HUES48 (cell line): Measurements from ENCODE around the gene KDM4D.

Source experiments
- H3K27ac ChIP-seq: one replicate; pipeline ENCODE4 v1.7.0; 2013; ENCODE audit warnings: low read depth, low read length, inconsistent platforms
- H3K27me3 ChIP-seq: 2 replicates; pipeline ENCODE4 v1.6.1; 2013; ENCODE audit warnings: mild to moderate bottlenecking, low read length; ENCODE audit not compliant: control insufficient read depth, insufficient read depth
- H3K36me3 ChIP-seq: 2 replicates; pipeline ENCODE4 v1.6.1; 2013; ENCODE audit warnings: low read length; ENCODE audit not compliant: control insufficient read depth, insufficient read depth
- H3K4me1 ChIP-seq: 2 replicates; pipeline ENCODE4 v1.6.1; 2013; ENCODE audit warnings: mild to moderate bottlenecking, low read length; ENCODE audit not compliant: control insufficient read depth, insufficient read depth
- H3K4me3 ChIP-seq: 2 replicates; pipeline ENCODE4 v1.5.1; 2013; ENCODE audit warnings: mild to moderate bottlenecking, low read depth, low read length
- H3K9ac ChIP-seq: 2 replicates; pipeline ENCODE4 v1.6.1; 2013; ENCODE audit warnings: mild to moderate bottlenecking, low read depth, low read length, moderate library complexity
- H3K9me3 ChIP-seq: 2 replicates; pipeline ENCODE4 v1.6.1; 2013; ENCODE audit warnings: low read length; ENCODE audit not compliant: control insufficient read depth, insufficient read depth

KDM4D gene

GRCh38 chr11:94958121-94958696, 15.3 kb upstream of the KDM4D start:
- Histone ChIP-seq H3K4me1 (no peaks in the 10 kb centered on the region), H3K4me3 (no peak overlapping the region), H3K9ac (no peak overlapping the region), H3K27me3 (no peaks in the 10 kb centered on the region), H3K36me3 (peaks cover 21% of the 10 kb centered on the region), H3K9me3 (no peaks in the 10 kb centered on the region), H3K27ac (no peak overlapping the region)

- Histone ChIP-seq H3K27me3 (no peaks in the 10 kb centered on the region), H3K4me1 (no peaks in the 10 kb centered on the region), H3K9me3 (no peaks in the 10 kb centered on the region), H3K9ac (no peak overlapping the region), H3K27ac (no peak overlapping the region), H3K4me3 (no peak overlapping the region), H3K36me3 (peaks cover 31% of the 10 kb centered on the region)
Observed at GRCh38 chr11:94959179-94959578, 14.3 kb upstream of the KDM4D start.

GRCh38 chr11:94960488-94960887, 13.0 kb upstream of the KDM4D start:
- no peak overlapping the region for H3K9ac ChIP-seq
- no peaks in the 10 kb centered on the region for H3K9me3 ChIP-seq
- H3K27me3 ChIP-seq, result no peaks in the 10 kb centered on the region
- H3K27ac ChIP-seq, result no peak overlapping the region
- H3K36me3 ChIP-seq, result peaks cover 44% of the 10 kb centered on the region
- H3K4me3 ChIP-seq, result no peak overlapping the region
- no peaks in the 10 kb centered on the region for H3K4me1 ChIP-seq

- no peaks in the 10 kb centered on the region for H3K4me1 ChIP-seq
- H3K9ac ChIP-seq, result no peak overlapping the region
- H3K36me3 ChIP-seq, result peaks cover 51% of the 10 kb centered on the region
- no peaks in the 10 kb centered on the region for H3K27me3 ChIP-seq
- no peaks in the 10 kb centered on the region for H3K9me3 ChIP-seq
- no peak overlapping the region for H3K27ac ChIP-seq
- H3K4me3 ChIP-seq, result no peak overlapping the region
Observed at GRCh38 chr11:94961255-94961654, 12.3 kb upstream of the KDM4D start.

- Histone ChIP-seq H3K9ac (no peak overlapping the region), H3K4me3 (no peak overlapping the region), H3K27ac (no peak overlapping the region), H3K36me3 (peaks cover 88% of the 10 kb centered on the region), H3K27me3 (no peaks in the 10 kb centered on the region), H3K4me1 (no peaks in the 10 kb centered on the region), H3K9me3 (no peaks in the 10 kb centered on the region)
Observed at GRCh38 chr11:94964934-94965333, 8.6 kb upstream of the KDM4D start.

- H3K9ac ChIP-seq, result no peak overlapping the region
- H3K9me3 ChIP-seq, result no peaks in the 10 kb centered on the region
- H3K27me3 ChIP-seq, result no peaks in the 10 kb centered on the region
- H3K36me3 ChIP-seq, result peaks cover 89% of the 10 kb centered on the region
- H3K4me3 ChIP-seq, result no peak overlapping the region
- peaks cover 4% of the 10 kb centered on the region; the same call in 1 of the 2 replicates for H3K4me1 ChIP-seq
- no peak overlapping the region for H3K27ac ChIP-seq
Observed at GRCh38 chr11:94968334-94968958, 5.1 kb upstream of the KDM4D start.

- H3K9ac ChIP-seq, result peak overlapping the region; percentile 77; the same call in 1 of the 2 replicates
- peaks cover 4% of the 10 kb centered on the region; the same call in 1 of the 2 replicates for H3K4me1 ChIP-seq
- peak overlapping the region; percentile 100 for H3K4me3 ChIP-seq
- H3K9me3 ChIP-seq, result no peaks in the 10 kb centered on the region
- H3K27ac ChIP-seq, result no peak overlapping the region
- no peaks in the 10 kb centered on the region for H3K27me3 ChIP-seq
- H3K36me3 ChIP-seq, result peaks cover 47% of the 10 kb centered on the region
Observed at GRCh38 chr11:94972700-94973098, 810 bp upstream of the KDM4D start.

- peak overlapping the region; percentile 89 for H3K9ac ChIP-seq
- H3K4me1 ChIP-seq, result peaks cover 4% of the 10 kb centered on the region; the same call in 1 of the 2 replicates
- no peaks in the 10 kb centered on the region for H3K27me3 ChIP-seq
- peaks cover 32% of the 10 kb centered on the region for H3K36me3 ChIP-seq
- no peaks in the 10 kb centered on the region for H3K9me3 ChIP-seq
- H3K4me3 ChIP-seq, result peak overlapping the region; percentile 100
- peak overlapping the region; percentile 87 for H3K27ac ChIP-seq
Observed at GRCh38 chr11:94974178-94974577, 669 bp downstream of the KDM4D start.

GRCh38 chr11:94975599-94975998, 2.1 kb downstream of the KDM4D start:
- Histone ChIP-seq H3K4me1 (peaks cover 4% of the 10 kb centered on the region; the same call in 1 of the 2 replicates), H3K27ac (no peak overlapping the region), H3K4me3 (no peak overlapping the region), H3K9me3 (no peaks in the 10 kb centered on the region), H3K27me3 (no peaks in the 10 kb centered on the region), H3K36me3 (peaks cover 18% of the 10 kb centered on the region), H3K9ac (no peak overlapping the region)

- 0 out of 2 replicates have a peak, but pooled peaks cover 6% of the 10 kb centered on the region for H3K27me3 ChIP-seq
- no peaks in the 10 kb centered on the region; the same call in 1 of the 2 replicates for H3K9me3 ChIP-seq
- no peak overlapping the region for H3K27ac ChIP-seq
- H3K9ac ChIP-seq, result no peak overlapping the region
- H3K4me1 ChIP-seq, result no peaks in the 10 kb centered on the region
- H3K36me3 ChIP-seq, result no peaks in the 10 kb centered on the region
- no peak overlapping the region for H3K4me3 ChIP-seq
Observed at GRCh38 chr11:94987378-94987777, 13.9 kb downstream of the KDM4D start.

GRCh38 chr11:94988748-94989147, 15.2 kb downstream of the KDM4D start:
- H3K9ac ChIP-seq, result no peak overlapping the region
- no peaks in the 10 kb centered on the region; the same call in 1 of the 2 replicates for H3K9me3 ChIP-seq
- no peaks in the 10 kb centered on the region for H3K36me3 ChIP-seq
- no peak overlapping the region for H3K4me3 ChIP-seq
- H3K27me3 ChIP-seq, result 0 out of 2 replicates have a peak, but pooled peaks cover 6% of the 10 kb centered on the region
- H3K27ac ChIP-seq, result no peak overlapping the region
- H3K4me1 ChIP-seq, result peaks cover 2% of the 10 kb centered on the region; the same call in 1 of the 2 replicates
